ENCODE measurements around the gene TOGARAM2. TPM values are rescaled to one million over a fixed set of nuclear protein-coding genes. Genes with fewer than 3 reads are reported as not detected.

The TOGARAM2 gene
- total and polyA plus RNA-seq, 2 donors, result 0.90 to 3.3 TPM

Other genes starting within 250 kb of the TOGARAM2 start
- 119 TPM for gene PPP1CB, start 229.5 kb upstream of the TOGARAM2 start, total RNA-seq
- gene PPP1CB, start 229.5 kb upstream of the TOGARAM2 start, polyA plus RNA-seq, result 153 TPM
- gene SPDYA, start 170.5 kb upstream of the TOGARAM2 start, total RNA-seq, result 0.47 TPM
- 0.21 TPM for gene SPDYA, start 170.5 kb upstream of the TOGARAM2 start, polyA plus RNA-seq
- gene TRMT61B, start 111.0 kb upstream of the TOGARAM2 start, total RNA-seq, result 11.3 TPM
- 42.4 TPM for gene TRMT61B, start 111.0 kb upstream of the TOGARAM2 start, polyA plus RNA-seq
- 49.0 TPM for gene WDR43, start 86.6 kb upstream of the TOGARAM2 start, total RNA-seq
- 15.6 TPM for gene WDR43, start 86.6 kb upstream of the TOGARAM2 start, polyA plus RNA-seq
- 0.09 TPM for gene PCARE, start 93.2 kb downstream of the TOGARAM2 start, total RNA-seq
- 0.02 TPM for gene PCARE, start 93.2 kb downstream of the TOGARAM2 start, polyA plus RNA-seq
- gene CLIP4, start 134.1 kb downstream of the TOGARAM2 start, total RNA-seq, result 12.5 TPM
- gene CLIP4, start 134.1 kb downstream of the TOGARAM2 start, polyA plus RNA-seq, result 28.2 TPM

Measured in thymus (tissue), 2 donors.